ENCODE data around the gene CNTN2. TPM values are rescaled to one million over a fixed set of nuclear protein-coding genes. Genes with fewer than 3 reads are reported as not detected.

The CNTN2 gene
- total and polyA plus RNA-seq, 2 donors (not counting 1 experiment from before 2014, with no cell fraction given) = not detected

- H2AFZ ChIP-seq (ENCODE audit: low read length) = no peak overlapping the region
- H3K4me3 ChIP-seq (replicated peaks in 1 of 4; ENCODE audit: control extremely low read depth in 1 of 4, insufficient read depth in 1 of 4, low read depth in 3 of 4, low read length in 4 of 4) = no peak overlapping the region
- no peak overlapping the region for H3K27ac ChIP-seq (ENCODE audit: insufficient read depth, low read length)
- H3K9me3 ChIP-seq (ENCODE audit: control insufficient read depth, insufficient read depth, low read depth, low read length) = no peaks in the 10 kb centered on the region
- no peaks in the 10 kb centered on the region for H3K27me3 ChIP-seq (ENCODE audit: control insufficient read depth, insufficient read depth, low read length)
- no peak overlapping the region for H3K4me2 ChIP-seq (ENCODE audit: extremely low read depth, insufficient read depth, low read length)
- no peaks in the 10 kb centered on the region for H3K79me2 ChIP-seq (ENCODE audit: control insufficient read depth, insufficient read depth, low read length)
- H3K4me1 ChIP-seq (ENCODE audit: control insufficient read depth, extremely low read depth, insufficient read depth, low read length) = no peaks in the 10 kb centered on the region
- DNase-seq (ENCODE audit: low read depth in 2 of 2) = no peak
- H3K9ac ChIP-seq (ENCODE audit: insufficient read depth, low read length) = no peak overlapping the region
- H4K20me1 ChIP-seq (ENCODE audit: control insufficient read depth, extremely low read depth, insufficient read depth, low read length) = no peaks in the 10 kb centered on the region
- H3K36me3 ChIP-seq (ENCODE audit: control insufficient read depth, insufficient read depth, low read length) = no peaks in the 10 kb centered on the region
- TF ChIP-seq CTCF (conservative IDR thresholded peaks at IDR 0.05 in 1 of 2, IDR thresholded peaks at IDR 0.05 in 1 of 2; ENCODE audit: low read depth in 1 of 2, low read length in 2 of 2) = no peak
- no peak for TF ChIP-seq EZH2 (IDR thresholded peaks at IDR 0.05; ENCODE audit: low read length, missing control alignments)
These were observed 31.1 kb downstream of the CNTN2 start for GRCh38 chr1:205074084-205074483.

DNA sequence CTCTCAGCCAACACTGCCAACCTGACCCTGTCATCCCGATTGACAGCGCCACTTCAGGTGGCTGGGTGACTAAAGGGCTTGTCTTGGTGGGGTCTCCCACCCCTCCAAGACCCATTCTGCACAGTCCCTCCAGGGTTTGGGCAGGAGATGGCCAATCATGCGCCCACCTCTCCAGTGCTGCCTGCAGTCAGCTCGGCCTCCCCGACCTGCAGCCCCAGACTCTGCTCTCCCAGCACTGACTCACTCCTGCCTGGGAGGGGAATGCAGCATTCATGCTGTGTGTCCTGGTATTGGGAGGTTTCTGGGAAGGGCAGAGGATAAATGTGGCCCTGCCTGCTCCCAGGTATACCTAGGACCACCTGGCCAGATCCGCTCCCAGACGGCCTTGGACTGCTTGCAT lies 31.5 kb downstream of the CNTN2 start:
- no peak overlapping the region for H3K27ac ChIP-seq (ENCODE audit: insufficient read depth, low read length)
- no peaks in the 10 kb centered on the region for H4K20me1 ChIP-seq (ENCODE audit: control insufficient read depth, extremely low read depth, insufficient read depth, low read length)
- no peak overlapping the region for H3K9ac ChIP-seq (ENCODE audit: insufficient read depth, low read length)
- H3K79me2 ChIP-seq (ENCODE audit: control insufficient read depth, insufficient read depth, low read length) = no peaks in the 10 kb centered on the region
- no peak overlapping the region for H3K4me2 ChIP-seq (ENCODE audit: extremely low read depth, insufficient read depth, low read length)
- no peak for TF ChIP-seq EZH2 (IDR thresholded peaks at IDR 0.05; ENCODE audit: low read length, missing control alignments)
- TF ChIP-seq CTCF (conservative IDR thresholded peaks at IDR 0.05 in 1 of 2, IDR thresholded peaks at IDR 0.05 in 1 of 2; ENCODE audit: low read depth in 1 of 2, low read length in 2 of 2) = no peak
- H3K4me1 ChIP-seq (ENCODE audit: control insufficient read depth, extremely low read depth, insufficient read depth, low read length) = no peaks in the 10 kb centered on the region
- H3K9me3 ChIP-seq (ENCODE audit: control insufficient read depth, insufficient read depth, low read depth, low read length) = no peaks in the 10 kb centered on the region
- no peaks in the 10 kb centered on the region for H3K27me3 ChIP-seq (ENCODE audit: control insufficient read depth, insufficient read depth, low read length)
- no peaks in the 10 kb centered on the region for H3K36me3 ChIP-seq (ENCODE audit: control insufficient read depth, insufficient read depth, low read length)
- no peak for DNase-seq (ENCODE audit: low read depth in 2 of 2)
- H3K4me3 ChIP-seq (replicated peaks in 1 of 4; ENCODE audit: control extremely low read depth in 1 of 4, insufficient read depth in 1 of 4, low read depth in 3 of 4, low read length in 4 of 4) = no peak overlapping the region
- H2AFZ ChIP-seq (ENCODE audit: low read length) = no peak overlapping the region

DNA sequence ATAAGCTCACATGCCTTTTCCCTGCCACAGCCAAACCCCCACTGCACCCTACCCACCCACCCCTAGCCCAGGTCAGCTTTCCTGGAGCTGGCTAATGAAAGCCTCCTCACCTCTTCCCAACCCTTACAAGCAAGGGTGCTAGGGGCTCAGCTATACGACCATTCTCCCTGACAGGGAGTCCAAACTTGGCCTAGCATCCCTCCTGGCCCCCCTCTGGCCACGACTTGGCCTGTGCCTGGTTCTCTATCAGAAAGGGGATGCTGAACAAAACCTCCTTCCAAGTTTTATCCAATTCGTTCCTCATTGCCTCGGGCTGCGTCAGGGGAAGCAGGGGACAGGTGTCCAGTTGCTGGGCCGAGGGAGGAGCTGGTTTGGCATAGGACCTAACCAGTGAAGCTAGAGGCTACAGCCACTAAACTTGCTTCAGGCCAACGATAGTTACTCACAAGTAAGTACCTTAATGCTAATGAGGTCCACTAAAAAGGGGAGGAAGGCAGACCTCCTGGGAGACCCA lies 32.7 kb downstream of the CNTN2 start:
- H3K27me3 ChIP-seq (ENCODE audit: control insufficient read depth, insufficient read depth, low read length) = no peaks in the 10 kb centered on the region
- no peak overlapping the region for H3K4me3 ChIP-seq (replicated peaks in 1 of 4; ENCODE audit: control extremely low read depth in 1 of 4, insufficient read depth in 1 of 4, low read depth in 3 of 4, low read length in 4 of 4)
- no peak overlapping the region for H3K27ac ChIP-seq (ENCODE audit: insufficient read depth, low read length)
- H3K36me3 ChIP-seq (ENCODE audit: control insufficient read depth, insufficient read depth, low read length) = no peaks in the 10 kb centered on the region
- TF ChIP-seq EZH2 (IDR thresholded peaks at IDR 0.05; ENCODE audit: low read length, missing control alignments) (no peak), CTCF (conservative IDR thresholded peaks at IDR 0.05 in 1 of 2, IDR thresholded peaks at IDR 0.05 in 1 of 2; ENCODE audit: low read depth in 1 of 2, low read length in 2 of 2) (no peak)
- no peaks in the 10 kb centered on the region for H3K79me2 ChIP-seq (ENCODE audit: control insufficient read depth, insufficient read depth, low read length)
- no peak overlapping the region for H3K4me2 ChIP-seq (ENCODE audit: extremely low read depth, insufficient read depth, low read length)
- DNase-seq (ENCODE audit: low read depth in 2 of 2) = no peak
- no peak overlapping the region for H3K9ac ChIP-seq (ENCODE audit: insufficient read depth, low read length)
- H2AFZ ChIP-seq (ENCODE audit: low read length) = no peak overlapping the region
- no peaks in the 10 kb centered on the region for H3K4me1 ChIP-seq (ENCODE audit: control insufficient read depth, extremely low read depth, insufficient read depth, low read length)
- H4K20me1 ChIP-seq (ENCODE audit: control insufficient read depth, extremely low read depth, insufficient read depth, low read length) = no peaks in the 10 kb centered on the region
- no peaks in the 10 kb centered on the region for H3K9me3 ChIP-seq (ENCODE audit: control insufficient read depth, insufficient read depth, low read depth, low read length)

All from fibroblast of lung (primary cell).